ENCODE measurements around the gene RNF115. TPM values are rescaled to one million over a fixed set of nuclear protein-coding genes. Genes with fewer than 3 reads are reported as not detected.

Gene RNF115
- total and polyA plus RNA-seq, 2 of the 13 experiments (the other 11 are each of a cell fraction or from before 2014, with no cell fraction given), result 6.0 to 10.1 TPM

DNA sequence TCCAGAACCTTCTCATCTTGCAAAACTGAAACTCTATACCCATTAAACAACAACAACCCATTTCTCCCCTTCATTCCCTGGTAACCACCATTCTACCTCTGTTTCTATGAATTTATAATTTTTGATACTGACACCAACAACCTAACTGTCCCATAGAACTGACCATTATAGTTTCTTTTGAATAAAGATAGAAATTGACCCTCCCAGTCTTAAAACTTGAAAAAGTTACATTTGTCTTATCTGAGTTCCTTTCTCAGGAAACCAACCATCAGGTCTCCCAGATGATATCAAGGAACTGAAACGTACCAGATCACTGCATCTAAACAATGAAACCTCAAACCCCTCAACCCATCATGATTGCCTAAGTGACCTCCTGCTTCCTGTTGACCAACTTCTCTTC is 27.1 kb downstream of the RNF115 start:
- peaks cover 8% of the 10 kb centered on the region for H3K79me2 ChIP-seq (ENCODE audit: insufficient read depth, low read length)
- FAIRE-seq, result no peak
- H3K27ac ChIP-seq (ENCODE audit: extremely low read length, insufficient read depth, low read length), result no peak overlapping the region
- H2AFZ ChIP-seq (ENCODE audit: low read length), result no peak overlapping the region
- BruUV-seq (replicated peaks), result no TSS peak
- intact Hi-C loops (cut with micrococcal nuclease; ENCODE audit: unreplicated experiment) (no loop called here), in situ Hi-C loops (cut with HindIII; ENCODE audit: extremely low pct_ligation_motif_present, low pct_unique_long_range_greater_than_20kb) (no loop called here)
- no peak overlapping the region for H3K9ac ChIP-seq (ENCODE audit: insufficient read depth, low read depth, low read length)
- no peaks in the 10 kb centered on the region for H3K27me3 ChIP-seq (ENCODE audit: control insufficient read depth in 1 of 2, insufficient read depth in 2 of 2, low read length in 2 of 2)
- peaks cover 8% of the 10 kb centered on the region for H3K9me3 ChIP-seq (ENCODE audit: low read length)
- 0% methylated on average over 1 of the region's 1 CpG for WGBS (ENCODE audit: low lambda C conversion rate)
- no peaks in the 10 kb centered on the region for H4K20me1 ChIP-seq (ENCODE audit: insufficient read depth, low read length)
- ChIA-PET POLR2A (no interaction called here), CTCF (ENCODE audit: low intra/inter-chr PET ratio, low total read pairs) (no interaction called here)
- H3K36me3 ChIP-seq (replicated peaks in 1 of 2; ENCODE audit: control insufficient read depth in 1 of 2, insufficient read depth in 2 of 2, low read length in 2 of 2), result no peaks in the 10 kb centered on the region
- peaks cover 13% of the 10 kb centered on the region for H3K4me1 ChIP-seq (ENCODE audit: insufficient read depth, low read length)
- no peak overlapping the region for H3K4me2 ChIP-seq (ENCODE audit: low read depth, low read length)
- DNase-seq (ENCODE audit: low spot score), result no peak
- no peak overlapping the region for H3K4me3 ChIP-seq (replicated peaks in 1 of 3; ENCODE audit: insufficient read depth in 1 of 3, low read depth in 2 of 3, low read length in 3 of 3)
- no peak for ATAC-seq
- TF ChIP-seq ZNF430 (CRISPR knock-in tag; IDR thresholded peaks at IDR 0.05) (no peak), ZNF383 (CRISPR knock-in tag; IDR thresholded peaks at IDR 0.05; ENCODE audit: borderline replicate concordance) (no peak), SMAD3 (CRISPR knock-in tag; IDR thresholded peaks at IDR 0.05) (no peak), MAF1 (CRISPR knock-in tag; IDR thresholded peaks at IDR 0.05; ENCODE audit: borderline replicate concordance) (no peak), ZFYVE20 (CRISPR knock-in tag; IDR thresholded peaks at IDR 0.05; ENCODE audit: borderline replicate concordance, low read depth) (no peak), RFX3 (CRISPR knock-in tag; IDR thresholded peaks at IDR 0.05) (no peak), RAD21 (CRISPR knock-in tag; IDR thresholded peaks at IDR 0.05) (no peak)

DNA sequence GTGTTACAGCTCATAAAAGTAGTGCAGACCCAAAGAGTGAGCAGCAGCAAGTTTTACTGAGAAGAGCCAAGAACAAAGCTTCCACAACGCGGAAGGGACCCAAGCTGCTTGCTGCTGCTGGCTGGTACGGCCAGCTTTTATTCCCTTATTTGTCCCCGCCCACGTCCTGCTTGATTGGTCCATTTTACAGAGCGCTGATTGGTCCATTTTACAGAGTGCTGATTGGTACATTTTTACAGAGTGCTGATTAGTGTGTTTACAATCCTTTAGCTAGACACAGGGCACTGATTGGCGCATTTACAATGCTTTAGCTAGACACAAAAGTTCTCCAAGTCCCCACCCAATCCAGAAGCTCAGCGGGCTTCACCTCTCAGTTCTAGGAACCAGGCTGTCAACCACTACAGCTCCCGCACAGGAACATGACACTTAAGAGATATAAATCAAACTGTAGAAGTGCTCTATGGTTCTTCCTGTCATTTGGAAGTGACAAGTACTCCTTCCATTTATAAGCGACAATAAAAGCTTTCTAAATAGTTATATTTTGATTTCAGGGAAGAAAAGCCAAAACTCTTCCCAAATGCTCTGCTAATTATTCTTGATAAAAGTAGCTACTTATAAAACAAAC is 28.5 kb downstream of the RNF115 start:
- ChIA-PET CTCF (ENCODE audit: low intra/inter-chr PET ratio, low total read pairs) (no interaction called here), POLR2A (interaction anchor here (1.7 kb wide), 1 partner anchor 28 kb away, joined by 3 read pairs; the partner anchor contains the start of genes POLR3C and RNF115)
- H3K4me2 ChIP-seq (ENCODE audit: low read depth, low read length), result no peak overlapping the region
- peaks cover 13% of the 10 kb centered on the region for H3K4me1 ChIP-seq (ENCODE audit: insufficient read depth, low read length)
- H3K36me3 ChIP-seq (replicated peaks in 1 of 2; ENCODE audit: control insufficient read depth in 1 of 2, insufficient read depth in 2 of 2, low read length in 2 of 2), result no peaks in the 10 kb centered on the region
- no peaks in the 10 kb centered on the region for H3K27me3 ChIP-seq (ENCODE audit: control insufficient read depth in 1 of 2, insufficient read depth in 2 of 2, low read length in 2 of 2)
- H2AFZ ChIP-seq (ENCODE audit: low read length), result no peak overlapping the region
- no TSS peak for BruUV-seq (replicated peaks)
- no peak overlapping the region for H3K4me3 ChIP-seq (replicated peaks in 1 of 3; ENCODE audit: insufficient read depth in 1 of 3, low read depth in 2 of 3, low read length in 3 of 3)
- no peak for FAIRE-seq
- no peak for ATAC-seq
- H4K20me1 ChIP-seq (ENCODE audit: insufficient read depth, low read length), result no peaks in the 10 kb centered on the region
- TF ChIP-seq ZBTB21 (CRISPR knock-in tag; IDR thresholded peaks at IDR 0.05), result no peak
- no peak for TF ChIP-seq HHEX (CRISPR knock-in tag; IDR thresholded peaks at IDR 0.05)
- TF ChIP-seq ZNF768 (CRISPR knock-in tag; IDR thresholded peaks at IDR 0.05), result no peak
- TF ChIP-seq CEBPB (IDR thresholded peaks at IDR 0.05; ENCODE audit: borderline replicate concordance, low read depth, low read length), result no peak
- no peak for TF ChIP-seq PITX1 (CRISPR knock-in tag; IDR thresholded peaks at IDR 0.05)
- no peak for TF ChIP-seq KMT2B (CRISPR knock-in tag; IDR thresholded peaks at IDR 0.05)
- TF ChIP-seq NFIC (IDR thresholded peaks at IDR 0.05; ENCODE audit: low read length), result no peak
- no peak for TF ChIP-seq ZNF274 (CRISPR knock-in tag; IDR thresholded peaks at IDR 0.05)
- no peak for TF ChIP-seq ZSCAN20 (CRISPR knock-in tag; IDR thresholded peaks at IDR 0.05; ENCODE audit: borderline replicate concordance)
- TF ChIP-seq ZNF747 (CRISPR knock-in tag; IDR thresholded peaks at IDR 0.05; ENCODE audit: borderline replicate concordance), result no peak
- no peak for TF ChIP-seq ZNF367 (CRISPR knock-in tag; IDR thresholded peaks at IDR 0.05; ENCODE audit: borderline replicate concordance)
- TF ChIP-seq ZNF205 (CRISPR knock-in tag; IDR thresholded peaks at IDR 0.05), result no peak
- no peak for TF ChIP-seq MIER3 (CRISPR knock-in tag; IDR thresholded peaks at IDR 0.05; ENCODE audit: borderline replicate concordance)
- no peak for TF ChIP-seq ZFP90 (CRISPR knock-in tag; IDR thresholded peaks at IDR 0.05; ENCODE audit: borderline replicate concordance)
- no peak overlapping the region for H3K9ac ChIP-seq (ENCODE audit: insufficient read depth, low read depth, low read length)
- H3K79me2 ChIP-seq (ENCODE audit: insufficient read depth, low read length), result peaks cover 6% of the 10 kb centered on the region
- no peak overlapping the region for H3K27ac ChIP-seq (ENCODE audit: extremely low read length, insufficient read depth, low read length)
- 94% methylated on average over 10 of the region's 10 CpGs for WGBS (ENCODE audit: low lambda C conversion rate)
- intact Hi-C loops (cut with micrococcal nuclease; ENCODE audit: unreplicated experiment), result no loop called here
- peaks cover 8% of the 10 kb centered on the region for H3K9me3 ChIP-seq (ENCODE audit: low read length)
- DNase-seq (ENCODE audit: low spot score), result no peak
- in situ Hi-C loops (cut with HindIII; ENCODE audit: extremely low pct_ligation_motif_present, low pct_unique_long_range_greater_than_20kb), result no loop called here

All from HepG2 (cell line).